ENCODE results near the gene CPNE9. TPM values are rescaled to one million over a fixed set of nuclear protein-coding genes. Genes with fewer than 3 reads are reported as not detected.

CPNE9 gene
- total and polyA plus RNA-seq, 2 donors from 2014 or later: 0.16 to 0.19 TPM

- intact Hi-C loops (cut with DNase I): no loop called here
- Histone ChIP-seq H3K27ac (ENCODE audit: low read depth in 2 of 2, low read length in 2 of 2) (no peak overlapping the region), H3K36me3 (ENCODE audit: control insufficient read depth in 2 of 3, insufficient read depth in 3 of 3, low read length in 3 of 3) (no peaks in the 10 kb centered on the region), H3K4me3 (ENCODE audit: low read length in 3 of 3) (no peak overlapping the region), H3K27me3 (ENCODE audit: control insufficient read depth, insufficient read depth, low read length) (no peaks in the 10 kb centered on the region), H3K4me1 (ENCODE audit: control insufficient read depth in 2 of 3, insufficient read depth in 2 of 3, low read depth in 1 of 3, low read length in 3 of 3) (peaks cover 0 to 3% (median 0%) of the 10 kb centered on the region in 3 donors), H3K9me3 (ENCODE audit: control insufficient read depth in 2 of 3, insufficient read depth in 1 of 3, low read length in 3 of 3) (no peaks in the 10 kb centered on the region), H3K9ac (ENCODE audit: low read length in 3 of 3) (no peak overlapping the region)
- TF ChIP-seq CTCF (IDR thresholded peaks at IDR 0.05; ENCODE audit: borderline replicate concordance, extremely low read depth, insufficient read depth): no peak
- no peak for DNase-seq
- FAIRE-seq: no peak
These were observed 23.5 kb downstream of the CPNE9 start for GRCh38 chr3:9727041-9727595.

GRCh38 chr3:9727743-9728142 lies 24.1 kb downstream of the CPNE9 start:
- TF ChIP-seq CTCF (IDR thresholded peaks at IDR 0.05; ENCODE audit: borderline replicate concordance, extremely low read depth, insufficient read depth): no peak
- DNase-seq: no peak
- no peaks in the 10 kb centered on the region for H3K27me3 ChIP-seq (ENCODE audit: control insufficient read depth, insufficient read depth, low read length)
- peaks cover 0 to 9% (median 2%) of the 10 kb centered on the region in 3 donors for H3K4me1 ChIP-seq (ENCODE audit: control insufficient read depth in 2 of 3, insufficient read depth in 2 of 3, low read depth in 1 of 3, low read length in 3 of 3)
- intact Hi-C loops (cut with DNase I): no loop called here
- H3K4me3 ChIP-seq (ENCODE audit: low read length in 3 of 3): no peak overlapping the region
- no peaks in the 10 kb centered on the region for H3K9me3 ChIP-seq (ENCODE audit: control insufficient read depth in 2 of 3, insufficient read depth in 1 of 3, low read length in 3 of 3)
- FAIRE-seq: no peak
- no peak overlapping the region for H3K27ac ChIP-seq (ENCODE audit: low read depth in 2 of 2, low read length in 2 of 2)
- H3K9ac ChIP-seq (ENCODE audit: low read length in 3 of 3): no peak overlapping the region
- H3K36me3 ChIP-seq (ENCODE audit: control insufficient read depth in 2 of 3, insufficient read depth in 3 of 3, low read length in 3 of 3): no peaks in the 10 kb centered on the region

- H3K9me3 ChIP-seq (ENCODE audit: control insufficient read depth in 2 of 3, insufficient read depth in 1 of 3, low read length in 3 of 3): no peaks in the 10 kb centered on the region
- DNase-seq (peak in 1 of 5 donors; percentile 46), FAIRE-seq (no peak)
- H3K4me1 ChIP-seq (ENCODE audit: control insufficient read depth in 2 of 3, insufficient read depth in 2 of 3, low read depth in 1 of 3, low read length in 3 of 3): peaks cover 0 to 16% (median 9%) of the 10 kb centered on the region in 3 donors
- H3K9ac ChIP-seq (ENCODE audit: low read length in 3 of 3): no peak overlapping the region
- H3K27ac ChIP-seq (ENCODE audit: low read depth in 2 of 2, low read length in 2 of 2): no peak overlapping the region
- H3K36me3 ChIP-seq (ENCODE audit: control insufficient read depth in 2 of 3, insufficient read depth in 3 of 3, low read length in 3 of 3): peaks cover 0 to 5% (median 0%) of the 10 kb centered on the region in 3 donors
- H3K4me3 ChIP-seq (ENCODE audit: low read length in 3 of 3): no peak overlapping the region
- intact Hi-C loops (cut with DNase I): no loop called here
- H3K27me3 ChIP-seq (ENCODE audit: control insufficient read depth, insufficient read depth, low read length): no peaks in the 10 kb centered on the region
- no peak for TF ChIP-seq CTCF (IDR thresholded peaks at IDR 0.05; ENCODE audit: borderline replicate concordance, extremely low read depth, insufficient read depth)
These were observed 25.8 kb downstream of the CPNE9 start for GRCh38 chr3:9729419-9729818.
